HepG2 (cell line): ENCODE measurements around the gene CHAF1A. TPM values are rescaled to one million over a fixed set of nuclear protein-coding genes. Genes with fewer than 3 reads are reported as not detected.

Experiments
- ATF7-NPFF ChIP-seq: sonication (generic); formaldehyde crosslinking; IDR thresholded peaks from 2 replicates; pipeline ENCODE4 v1.8.1; 2023; ENCODE audit warnings: mild to moderate bottlenecking, low read depth, missing genetic modification reagents, moderate library complexity
- DMTF1 ChIP-seq: sonication (generic); formaldehyde crosslinking; IDR thresholded peaks from 2 replicates; pipeline ENCODE4 v1.4.0; 2020; ENCODE audit warnings: mild to moderate bottlenecking, missing genetic modification reagents
- IRX3 ChIP-seq: sonication (generic); formaldehyde crosslinking; IDR thresholded peaks from 2 replicates; pipeline ENCODE4 v1.8.1; 2023; ENCODE audit warnings: mild to moderate bottlenecking, low read depth, missing genetic modification reagents, borderline replicate concordance
- KIAA2018 ChIP-seq: sonication (generic); formaldehyde crosslinking; IDR thresholded peaks from 2 replicates; pipeline ENCODE4 v1.5.0; 2020; ENCODE audit warnings: mild to moderate bottlenecking, missing genetic modification reagents, borderline replicate concordance
- KLF13 ChIP-seq: sonication (generic); formaldehyde crosslinking; IDR thresholded peaks from 2 replicates; pipeline ENCODE4 v1.4.0; 2020; ENCODE audit warnings: mild to moderate bottlenecking, missing genetic modification reagents
- polyA plus RNA-seq, 8 experiments: library from polyadenylated mRNA; depleted of rRNA in 3 of 8; stranded (reverse) in 7 of 8; unstranded in 1 of 8; fragments of >200 nt; fragmentation: Illumina TruSeq in 4 of 8; extraction: Trizol in 4 of 8; gene quantifications; 2 replicates each; pipeline versions ENCODE4 v1.2.1 to v1.2.3, GENCODE V29; 2011 to 2016; ENCODE audit warnings: low read depth in 4 of 8, missing spikeins in 1 of 8, mixed read lengths in 1 of 8; ENCODE audit not compliant: insufficient read depth in 1 of 8
- total RNA-seq, 5 experiments: library from RNA; depleted of rRNA; stranded (reverse); fragments of >200 nt; fragmentation: Illumina TruSeq; extraction: Trizol; gene quantifications; 2 replicates each; pipeline ENCODE4 v1.2.3, GENCODE V29; 2016; ENCODE audit warnings: low read depth in 1 of 5

CHAF1A gene
- total and polyA plus RNA-seq, 2 of the 13 experiments (the other 11 are each of a cell fraction or from before 2014, with no cell fraction given): 11.0 to 34.8 TPM

- TF ChIP-seq KIAA2018 (no peak), ATF7-NPFF (CRISPR knock-in tag) (no peak), IRX3 (CRISPR knock-in tag) (no peak), KLF13 (no peak), DMTF1 (no peak)
These were observed 28.9 kb downstream of the CHAF1A start (continued) for GRCh38 chr19:4431296-4431695.
